BE2C (cell line): Measurements from ENCODE around the gene KIF25.

ENCODE experiments used
- DNase-seq: peaks from one replicate; pipeline ENCODE4 v3.0.0-alpha.2; 2020
- H3K27me3 ChIP-seq: fragments of 250-450 bp; sonication (Bioruptor Pico); 2 replicates; pipeline ENCODE4 v1.5.1; 2020; ENCODE audit warnings: mild to moderate bottlenecking
- H3K36me3 ChIP-seq: fragments of 250-450 bp; sonication (Bioruptor Pico); 2 replicates; pipeline ENCODE4 v1.5.1; 2020; ENCODE audit warnings: mild to moderate bottlenecking
- H3K4me1 ChIP-seq: fragments of 250-450 bp; sonication (Bioruptor Pico); 2 replicates; pipeline ENCODE4 v1.5.1; 2020
- H3K4me3 ChIP-seq: 2 replicates; pipeline ENCODE4 v1.5.1; 2011; ENCODE audit warnings: low read depth, low read length
- H3K9me3 ChIP-seq: fragments of 250-450 bp; sonication (Bioruptor Pico); 2 replicates; pipeline ENCODE4 v1.5.1; 2020
- TF ChIP-seq, protein P1 (sequence below): IDR thresholded peaks from 2 replicates; pipeline ENCODE4 v1.5.1; 2012; ENCODE audit warnings: mild to moderate bottlenecking, low read depth, low read length

The KIF25 gene

DNA sequence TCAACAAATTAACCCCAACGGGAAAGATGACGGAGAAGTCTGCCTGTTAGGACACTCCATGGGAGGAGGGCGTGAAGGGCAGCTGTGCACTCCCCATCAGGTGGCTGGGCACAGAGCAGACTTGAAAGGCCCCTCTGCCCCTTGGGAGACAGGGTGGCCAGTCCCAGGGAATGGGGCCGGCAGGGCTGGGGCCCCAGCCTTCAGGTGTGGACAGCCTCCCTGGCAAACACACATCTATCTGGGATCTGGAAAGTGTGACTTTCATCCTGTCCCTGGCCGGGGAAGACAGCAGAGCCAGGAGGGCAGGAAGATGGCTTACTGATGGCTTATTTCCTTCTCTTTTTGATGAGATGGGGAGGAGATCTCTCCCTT lies 86.0 kb downstream of the KIF25 start:
- Histone ChIP-seq H3K9me3 (no peaks in the 10 kb centered on the region), H3K27me3 (no peaks in the 10 kb centered on the region), H3K4me1 (no peaks in the 10 kb centered on the region), H3K4me3 (no peak overlapping the region), H3K36me3 (no peaks in the 10 kb centered on the region)
- DNase-seq: no peak
- TF ChIP-seq, protein P1, sequence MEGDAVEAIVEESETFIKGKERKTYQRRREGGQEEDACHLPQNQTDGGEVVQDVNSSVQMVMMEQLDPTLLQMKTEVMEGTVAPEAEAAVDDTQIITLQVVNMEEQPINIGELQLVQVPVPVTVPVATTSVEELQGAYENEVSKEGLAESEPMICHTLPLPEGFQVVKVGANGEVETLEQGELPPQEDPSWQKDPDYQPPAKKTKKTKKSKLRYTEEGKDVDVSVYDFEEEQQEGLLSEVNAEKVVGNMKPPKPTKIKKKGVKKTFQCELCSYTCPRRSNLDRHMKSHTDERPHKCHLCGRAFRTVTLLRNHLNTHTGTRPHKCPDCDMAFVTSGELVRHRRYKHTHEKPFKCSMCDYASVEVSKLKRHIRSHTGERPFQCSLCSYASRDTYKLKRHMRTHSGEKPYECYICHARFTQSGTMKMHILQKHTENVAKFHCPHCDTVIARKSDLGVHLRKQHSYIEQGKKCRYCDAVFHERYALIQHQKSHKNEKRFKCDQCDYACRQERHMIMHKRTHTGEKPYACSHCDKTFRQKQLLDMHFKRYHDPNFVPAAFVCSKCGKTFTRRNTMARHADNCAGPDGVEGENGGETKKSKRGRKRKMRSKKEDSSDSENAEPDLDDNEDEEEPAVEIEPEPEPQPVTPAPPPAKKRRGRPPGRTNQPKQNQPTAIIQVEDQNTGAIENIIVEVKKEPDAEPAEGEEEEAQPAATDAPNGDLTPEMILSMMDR: no peak

GRCh38 chr6:168084465-168085160 lies 87.1 kb downstream of the KIF25 start:
- TF ChIP-seq, protein P1: no peak
- Histone ChIP-seq H3K4me3 (no peak overlapping the region), H3K4me1 (no peaks in the 10 kb centered on the region), H3K9me3 (no peaks in the 10 kb centered on the region), H3K27me3 (no peaks in the 10 kb centered on the region), H3K36me3 (no peaks in the 10 kb centered on the region)
- no peak for DNase-seq

DNA sequence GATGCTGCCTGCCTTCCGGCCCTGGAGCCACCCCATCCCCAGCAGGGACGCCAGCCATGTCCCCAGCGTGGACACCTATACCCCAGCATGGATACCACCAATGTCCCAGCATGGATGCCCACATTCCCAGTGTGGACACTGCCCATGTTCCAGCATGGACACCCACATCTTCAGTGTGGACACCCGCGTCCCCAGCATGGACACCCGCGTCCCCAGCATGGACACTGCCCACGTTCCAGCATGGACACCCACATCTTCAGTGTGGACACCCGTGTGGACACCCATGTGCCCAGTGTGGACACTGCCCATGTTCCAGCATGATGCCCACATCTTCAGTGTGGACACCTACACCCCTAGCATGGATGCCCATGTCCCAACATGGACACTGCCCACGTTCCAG lies 88.6 kb downstream of the KIF25 start:
- Histone ChIP-seq H3K36me3 (no peaks in the 10 kb centered on the region), H3K4me3 (no peak overlapping the region), H3K9me3 (no peaks in the 10 kb centered on the region), H3K4me1 (no peaks in the 10 kb centered on the region), H3K27me3 (no peaks in the 10 kb centered on the region)
- TF ChIP-seq, protein P1: no peak
- no peak for DNase-seq

- no peak for DNase-seq
- Histone ChIP-seq H3K27me3 (no peaks in the 10 kb centered on the region), H3K36me3 (no peaks in the 10 kb centered on the region), H3K9me3 (no peaks in the 10 kb centered on the region), H3K4me1 (no peaks in the 10 kb centered on the region), H3K4me3 (no peak overlapping the region)
- TF ChIP-seq, protein P1: no peak
Observed at GRCh38 chr6:168086616-168087015, 89.1 kb downstream of the KIF25 start.

GRCh38 chr6:168087436-168088160 lies 90.1 kb downstream of the KIF25 start:
- Histone ChIP-seq H3K9me3 (no peaks in the 10 kb centered on the region; the same call in 1 of the 2 replicates), H3K36me3 (no peaks in the 10 kb centered on the region), H3K4me3 (no peak overlapping the region), H3K27me3 (no peaks in the 10 kb centered on the region), H3K4me1 (no peaks in the 10 kb centered on the region)
- TF ChIP-seq, protein P1: no peak
- DNase-seq: no peak
